Measurements from ENCODE around the gene LCN12. TPM values are rescaled to one million over a fixed set of nuclear protein-coding genes. Genes with fewer than 3 reads are reported as not detected.
A peak's percentile ranks its signal among the peaks of the same experiment; 100 is the strongest.

The LCN12 gene
- total RNA-seq, 1 experiment from 2014 or later, result not detected

GRCh38 chr9:136981588-136982231 is 29.6 kb downstream of the LCN12 start:
- Histone ChIP-seq H3K27me3 (replicated peaks; ENCODE audit: insufficient read depth, low read depth, low read length, poor library complexity) (no peaks in the 10 kb centered on the region), H3K36me3 (ENCODE audit: insufficient read depth, low read length, poor library complexity, severe bottlenecking) (no peaks in the 10 kb centered on the region), H3K9me3 (ENCODE audit: low read depth, low read length, poor library complexity, severe bottlenecking) (no peaks in the 10 kb centered on the region), H3K27ac (ENCODE audit: low read depth, low read length, poor library complexity, severe bottlenecking) (no peak overlapping the region), H3K4me3 (ENCODE audit: low read depth, low read length, poor library complexity, severe bottlenecking) (no peak overlapping the region), H3K4me1 (ENCODE audit: insufficient read depth, low read length, poor library complexity, severe bottlenecking) (no peaks in the 10 kb centered on the region)
- intact Hi-C loops (cut with micrococcal nuclease; ENCODE audit: unreplicated experiment), result no loop called here
- TF ChIP-seq CTCF (conservative IDR thresholded peaks at IDR 0.05; ENCODE audit: low read depth, low read length), result no peak
- TF ChIP-seq EZH2 (IDR thresholded peaks at IDR 0.05; ENCODE audit: borderline replicate concordance, low read depth, low read length, poor library complexity, severe bottlenecking), result no peak
- BruUV-seq (replicated peaks), result no TSS peak
- ChIA-PET CTCF (no interaction called here), POLR2A (ENCODE audit: low non-redundant PET) (no interaction called here)
- DNase-seq (ENCODE audit: low spot score), result peak; percentile 67

GRCh38 chr9:136982232-136983051 is 30.4 kb downstream of the LCN12 start, which contains the start of gene LCNL1:
LCNL1 (plus strand) TSS chr9:136982993; CDS start chr9:136983587, 594 bp downstream.
- Histone ChIP-seq H3K9me3 (ENCODE audit: low read depth, low read length, poor library complexity, severe bottlenecking) (no peaks in the 10 kb centered on the region), H3K4me1 (ENCODE audit: insufficient read depth, low read length, poor library complexity, severe bottlenecking) (no peaks in the 10 kb centered on the region), H3K4me3 (ENCODE audit: low read depth, low read length, poor library complexity, severe bottlenecking) (no peak within 1 kb of the TSS), H3K27me3 (replicated peaks; ENCODE audit: insufficient read depth, low read depth, low read length, poor library complexity) (no peaks in the 10 kb centered on the region), H3K27ac (ENCODE audit: low read depth, low read length, poor library complexity, severe bottlenecking) (no peak within 1 kb of the TSS), H3K36me3 (ENCODE audit: insufficient read depth, low read length, poor library complexity, severe bottlenecking) (no peaks in the 10 kb centered on the region)
- no peak for DNase-seq (ENCODE audit: low spot score)
- no peak for TF ChIP-seq CTCF (conservative IDR thresholded peaks at IDR 0.05; ENCODE audit: low read depth, low read length)
- no peak for TF ChIP-seq EZH2 (IDR thresholded peaks at IDR 0.05; ENCODE audit: borderline replicate concordance, low read depth, low read length, poor library complexity, severe bottlenecking)
- intact Hi-C loops (cut with micrococcal nuclease; ENCODE audit: unreplicated experiment), result no loop called here
- no TSS peak for BruUV-seq (replicated peaks)
- ChIA-PET CTCF (no interaction called here), POLR2A (ENCODE audit: low non-redundant PET) (no interaction called here)

- no peaks in the 10 kb centered on the region for H3K27me3 ChIP-seq (replicated peaks; ENCODE audit: insufficient read depth, low read depth, low read length, poor library complexity)
- no peaks in the 10 kb centered on the region for H3K36me3 ChIP-seq (ENCODE audit: insufficient read depth, low read length, poor library complexity, severe bottlenecking)
- intact Hi-C loops (cut with micrococcal nuclease; ENCODE audit: unreplicated experiment), result no loop called here
- TF ChIP-seq EZH2 (IDR thresholded peaks at IDR 0.05; ENCODE audit: borderline replicate concordance, low read depth, low read length, poor library complexity, severe bottlenecking) (no peak), CTCF (conservative IDR thresholded peaks at IDR 0.05; ENCODE audit: low read depth, low read length) (no peak)
- no peak for DNase-seq (ENCODE audit: low spot score)
- no peak overlapping the region for H3K27ac ChIP-seq (ENCODE audit: low read depth, low read length, poor library complexity, severe bottlenecking)
- no peaks in the 10 kb centered on the region for H3K9me3 ChIP-seq (ENCODE audit: low read depth, low read length, poor library complexity, severe bottlenecking)
- H3K4me1 ChIP-seq (ENCODE audit: insufficient read depth, low read length, poor library complexity, severe bottlenecking), result no peaks in the 10 kb centered on the region
- H3K4me3 ChIP-seq (ENCODE audit: low read depth, low read length, poor library complexity, severe bottlenecking), result no peak overlapping the region
- BruUV-seq (replicated peaks), result no TSS peak
- ChIA-PET POLR2A (ENCODE audit: low non-redundant PET) (no interaction called here), CTCF (no interaction called here)
Observed at GRCh38 chr9:136983167-136983566, 31.1 kb downstream of the LCN12 start.

Data from A673 (cell line).